ENCODE data around the gene FRK. TPM values are rescaled to one million over a fixed set of nuclear protein-coding genes. Genes with fewer than 3 reads are reported as not detected.

Gene FRK
- total RNA-seq, 1 donor from 2014 or later: 0.77 TPM

DNA sequence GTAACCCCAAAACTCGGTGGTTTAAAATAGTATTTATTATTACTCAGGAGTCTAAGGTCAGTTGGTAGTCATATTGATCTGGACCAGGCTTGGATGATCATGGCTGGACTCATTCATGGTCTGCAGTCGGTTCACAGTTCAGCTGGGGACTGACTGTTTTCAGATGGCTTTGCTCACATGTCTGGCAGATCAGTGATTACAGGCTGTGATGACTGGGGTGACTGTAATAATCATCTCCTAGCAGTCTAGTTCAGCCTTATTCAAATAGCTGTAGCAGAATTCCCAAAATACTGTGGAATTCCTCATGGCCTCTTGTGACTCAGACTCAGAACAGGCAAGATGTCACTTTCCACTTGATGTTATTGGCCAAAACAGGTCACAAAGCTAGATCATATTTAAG lies 23.6 kb upstream of the FRK start:
- no peak for DNase-seq (ENCODE audit: low read depth)
- Histone ChIP-seq H3K4me1 (ENCODE audit: insufficient read depth, low read length) (no peaks in the 10 kb centered on the region), H3K4me3 (ENCODE audit: insufficient read depth, low read depth, low read length) (no peak overlapping the region), H2AFZ (ENCODE audit: low read depth, low read length) (no peak overlapping the region), H3K27ac (ENCODE audit: low read depth, low read length) (no peak overlapping the region), H4K20me1 (ENCODE audit: insufficient read depth, low read length) (no peaks in the 10 kb centered on the region), H3K36me3 (ENCODE audit: insufficient read depth, low read length) (no peaks in the 10 kb centered on the region), H3K79me2 (ENCODE audit: insufficient read depth, low read length) (no peaks in the 10 kb centered on the region), H3K9ac (ENCODE audit: low read length) (no peak overlapping the region), H3K9me3 (ENCODE audit: insufficient read depth, low read depth, low read length) (no peaks in the 10 kb centered on the region), H3K4me2 (ENCODE audit: low read length) (no peak overlapping the region), H3K27me3 (ENCODE audit: insufficient read depth, low read length) (no peaks in the 10 kb centered on the region)
- Mint-ChIP-seq H3K9me3 (ENCODE audit: unreplicated experiment) (no peaks in the 10 kb centered on the region), H3K27me3 (ENCODE audit: low read depth, unreplicated experiment) (no peaks in the 10 kb centered on the region), H3K36me3 (ENCODE audit: low read depth, unreplicated experiment) (no peaks in the 10 kb centered on the region), H3K4me1 (ENCODE audit: low read depth, unreplicated experiment) (peaks cover 12% of the 10 kb centered on the region), H3K27ac (ENCODE audit: unreplicated experiment) (no peak overlapping the region), H3K4me3 (ENCODE audit: unreplicated experiment) (no peak overlapping the region)
- no peak for FAIRE-seq
- TF ChIP-seq EZH2 (IDR thresholded peaks at IDR 0.05; ENCODE audit: insufficient read depth, low read length): no peak
- TF ChIP-seq, protein P1, sequence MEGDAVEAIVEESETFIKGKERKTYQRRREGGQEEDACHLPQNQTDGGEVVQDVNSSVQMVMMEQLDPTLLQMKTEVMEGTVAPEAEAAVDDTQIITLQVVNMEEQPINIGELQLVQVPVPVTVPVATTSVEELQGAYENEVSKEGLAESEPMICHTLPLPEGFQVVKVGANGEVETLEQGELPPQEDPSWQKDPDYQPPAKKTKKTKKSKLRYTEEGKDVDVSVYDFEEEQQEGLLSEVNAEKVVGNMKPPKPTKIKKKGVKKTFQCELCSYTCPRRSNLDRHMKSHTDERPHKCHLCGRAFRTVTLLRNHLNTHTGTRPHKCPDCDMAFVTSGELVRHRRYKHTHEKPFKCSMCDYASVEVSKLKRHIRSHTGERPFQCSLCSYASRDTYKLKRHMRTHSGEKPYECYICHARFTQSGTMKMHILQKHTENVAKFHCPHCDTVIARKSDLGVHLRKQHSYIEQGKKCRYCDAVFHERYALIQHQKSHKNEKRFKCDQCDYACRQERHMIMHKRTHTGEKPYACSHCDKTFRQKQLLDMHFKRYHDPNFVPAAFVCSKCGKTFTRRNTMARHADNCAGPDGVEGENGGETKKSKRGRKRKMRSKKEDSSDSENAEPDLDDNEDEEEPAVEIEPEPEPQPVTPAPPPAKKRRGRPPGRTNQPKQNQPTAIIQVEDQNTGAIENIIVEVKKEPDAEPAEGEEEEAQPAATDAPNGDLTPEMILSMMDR (IDR thresholded peaks at IDR 0.05; ENCODE audit: insufficient read depth, low read depth, low read length): no peak

DNA sequence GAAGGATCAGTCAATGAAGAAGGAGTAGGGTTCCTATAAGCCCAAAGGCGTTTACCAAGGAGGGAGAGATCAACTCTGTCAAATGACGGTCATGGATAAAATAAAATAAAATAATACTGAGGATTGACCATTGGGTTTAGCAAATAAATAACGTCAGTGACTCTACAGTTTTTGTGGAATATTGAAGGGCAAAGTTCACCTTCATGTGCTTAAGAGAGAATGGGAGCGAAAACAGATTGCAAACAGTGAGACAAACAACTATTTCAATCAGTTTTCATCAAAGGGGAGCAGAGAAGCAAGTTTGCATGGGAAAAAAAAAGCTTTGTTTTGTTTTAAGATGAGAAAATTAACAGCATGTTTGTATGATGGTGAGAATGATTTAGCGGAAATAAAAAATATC lies 22.4 kb upstream of the FRK start:
- Mint-ChIP-seq H3K27me3 (ENCODE audit: low read depth, unreplicated experiment) (no peaks in the 10 kb centered on the region), H3K36me3 (ENCODE audit: low read depth, unreplicated experiment) (no peaks in the 10 kb centered on the region), H3K9me3 (ENCODE audit: unreplicated experiment) (no peaks in the 10 kb centered on the region), H3K4me1 (ENCODE audit: low read depth, unreplicated experiment) (peaks cover 11% of the 10 kb centered on the region), H3K27ac (ENCODE audit: unreplicated experiment) (no peak overlapping the region), H3K4me3 (ENCODE audit: unreplicated experiment) (no peak overlapping the region)
- no peak overlapping the region for H3K4me3 ChIP-seq (ENCODE audit: insufficient read depth, low read depth, low read length)
- H2AFZ ChIP-seq (ENCODE audit: low read depth, low read length): no peak overlapping the region
- H3K4me2 ChIP-seq (ENCODE audit: low read length): no peak overlapping the region
- no peak for DNase-seq (ENCODE audit: low read depth)
- no peak for FAIRE-seq
- TF ChIP-seq EZH2 (IDR thresholded peaks at IDR 0.05; ENCODE audit: insufficient read depth, low read length): no peak
- TF ChIP-seq, protein P1 (IDR thresholded peaks at IDR 0.05; ENCODE audit: insufficient read depth, low read depth, low read length): no peak
- H4K20me1 ChIP-seq (ENCODE audit: insufficient read depth, low read length): no peaks in the 10 kb centered on the region
- H3K36me3 ChIP-seq (ENCODE audit: insufficient read depth, low read length): no peaks in the 10 kb centered on the region
- no peaks in the 10 kb centered on the region for H3K9me3 ChIP-seq (ENCODE audit: insufficient read depth, low read depth, low read length)
- H3K27ac ChIP-seq (ENCODE audit: low read depth, low read length): no peak overlapping the region
- no peak overlapping the region for H3K9ac ChIP-seq (ENCODE audit: low read length)
- no peaks in the 10 kb centered on the region for H3K4me1 ChIP-seq (ENCODE audit: insufficient read depth, low read length)
- no peaks in the 10 kb centered on the region for H3K79me2 ChIP-seq (ENCODE audit: insufficient read depth, low read length)
- H3K27me3 ChIP-seq (ENCODE audit: insufficient read depth, low read length): no peaks in the 10 kb centered on the region

DNA sequence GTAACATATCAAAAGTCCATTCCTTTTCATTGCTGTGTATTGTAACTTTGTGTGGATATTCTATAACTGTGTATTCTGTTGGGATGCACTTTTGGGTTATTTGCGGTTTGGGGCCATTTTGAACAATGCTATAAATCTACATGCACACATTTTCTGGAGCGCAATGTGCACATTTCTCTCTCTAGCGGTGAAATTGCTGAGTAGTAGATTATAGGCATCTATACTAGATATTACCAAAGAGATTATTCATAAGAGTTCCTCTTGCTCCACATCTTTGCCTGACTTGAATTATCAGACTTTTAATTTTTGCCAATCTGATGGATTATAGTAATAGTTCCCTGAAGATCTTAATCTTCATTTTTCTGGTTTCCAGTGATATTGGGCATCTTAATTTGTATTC lies 18.3 kb upstream of the FRK start:
- Histone ChIP-seq H3K27ac (ENCODE audit: low read depth, low read length) (no peak overlapping the region), H4K20me1 (ENCODE audit: insufficient read depth, low read length) (no peaks in the 10 kb centered on the region), H3K4me2 (ENCODE audit: low read length) (no peak overlapping the region), H3K9ac (ENCODE audit: low read length) (no peak overlapping the region), H3K36me3 (ENCODE audit: insufficient read depth, low read length) (no peaks in the 10 kb centered on the region), H3K79me2 (ENCODE audit: insufficient read depth, low read length) (no peaks in the 10 kb centered on the region), H3K4me1 (ENCODE audit: insufficient read depth, low read length) (peaks cover 3% of the 10 kb centered on the region), H2AFZ (ENCODE audit: low read depth, low read length) (no peak overlapping the region), H3K9me3 (ENCODE audit: insufficient read depth, low read depth, low read length) (no peaks in the 10 kb centered on the region), H3K4me3 (ENCODE audit: insufficient read depth, low read depth, low read length) (no peak overlapping the region), H3K27me3 (ENCODE audit: insufficient read depth, low read length) (no peaks in the 10 kb centered on the region)
- no peaks in the 10 kb centered on the region for H3K9me3 Mint-ChIP-seq (ENCODE audit: unreplicated experiment)
- H3K4me3 Mint-ChIP-seq (ENCODE audit: unreplicated experiment): no peak overlapping the region
- no peaks in the 10 kb centered on the region for H3K27me3 Mint-ChIP-seq (ENCODE audit: low read depth, unreplicated experiment)
- H3K36me3 Mint-ChIP-seq (ENCODE audit: low read depth, unreplicated experiment): no peaks in the 10 kb centered on the region
- FAIRE-seq: no peak
- no peaks in the 10 kb centered on the region for H3K4me1 Mint-ChIP-seq (ENCODE audit: low read depth, unreplicated experiment)
- TF ChIP-seq, protein P1 (IDR thresholded peaks at IDR 0.05; ENCODE audit: insufficient read depth, low read depth, low read length): no peak
- H3K27ac Mint-ChIP-seq (ENCODE audit: unreplicated experiment): no peak overlapping the region
- no peak for DNase-seq (ENCODE audit: low read depth)
